ENCODE results near the gene TCIRG1.

DNA sequence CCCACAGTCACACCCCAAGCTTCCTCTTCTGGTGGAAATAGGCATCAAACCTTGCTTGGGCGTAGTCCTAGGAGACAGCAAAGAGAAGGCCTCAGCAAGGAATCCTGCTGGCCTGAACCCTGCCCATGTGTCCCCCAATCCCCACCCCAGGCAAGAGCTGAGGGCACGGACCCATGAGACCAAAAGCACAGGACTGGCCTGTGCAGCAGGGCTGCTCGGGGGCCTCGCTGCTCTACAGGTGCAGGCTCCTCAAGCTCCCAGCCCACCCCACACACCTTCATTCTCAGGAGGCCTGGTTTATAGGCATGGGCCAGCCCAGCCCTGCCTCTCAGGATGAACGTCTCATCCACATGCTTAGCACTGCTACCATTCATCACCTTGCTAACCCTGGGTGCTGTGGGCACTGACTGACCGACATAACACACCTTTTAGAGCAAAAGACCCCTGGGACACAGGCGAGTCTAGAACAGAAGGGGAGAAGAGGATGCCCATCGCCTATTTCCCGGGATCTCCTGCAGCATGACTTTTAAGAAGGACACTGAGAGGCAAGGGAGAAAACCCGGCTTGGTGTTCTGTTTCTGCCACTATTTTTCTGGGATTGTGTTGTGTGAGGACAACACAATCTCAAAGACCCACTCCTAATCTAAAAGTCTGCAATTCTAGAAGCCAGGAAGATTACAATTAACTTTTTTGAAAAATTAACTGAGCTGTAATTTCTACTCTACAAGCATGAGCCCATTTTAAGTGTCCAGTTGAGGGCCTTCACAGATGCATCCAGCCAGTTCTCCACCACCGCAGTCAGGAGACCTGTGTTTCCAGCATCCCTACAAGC is 15.4 kb downstream of the TCIRG1 start:
- TF ChIP-seq, protein P1, sequence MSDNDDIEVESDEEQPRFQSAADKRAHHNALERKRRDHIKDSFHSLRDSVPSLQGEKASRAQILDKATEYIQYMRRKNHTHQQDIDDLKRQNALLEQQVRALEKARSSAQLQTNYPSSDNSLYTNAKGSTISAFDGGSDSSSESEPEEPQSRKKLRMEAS (IDR thresholded peaks at IDR 0.05) = no peak
- TF ChIP-seq, protein P2, sequence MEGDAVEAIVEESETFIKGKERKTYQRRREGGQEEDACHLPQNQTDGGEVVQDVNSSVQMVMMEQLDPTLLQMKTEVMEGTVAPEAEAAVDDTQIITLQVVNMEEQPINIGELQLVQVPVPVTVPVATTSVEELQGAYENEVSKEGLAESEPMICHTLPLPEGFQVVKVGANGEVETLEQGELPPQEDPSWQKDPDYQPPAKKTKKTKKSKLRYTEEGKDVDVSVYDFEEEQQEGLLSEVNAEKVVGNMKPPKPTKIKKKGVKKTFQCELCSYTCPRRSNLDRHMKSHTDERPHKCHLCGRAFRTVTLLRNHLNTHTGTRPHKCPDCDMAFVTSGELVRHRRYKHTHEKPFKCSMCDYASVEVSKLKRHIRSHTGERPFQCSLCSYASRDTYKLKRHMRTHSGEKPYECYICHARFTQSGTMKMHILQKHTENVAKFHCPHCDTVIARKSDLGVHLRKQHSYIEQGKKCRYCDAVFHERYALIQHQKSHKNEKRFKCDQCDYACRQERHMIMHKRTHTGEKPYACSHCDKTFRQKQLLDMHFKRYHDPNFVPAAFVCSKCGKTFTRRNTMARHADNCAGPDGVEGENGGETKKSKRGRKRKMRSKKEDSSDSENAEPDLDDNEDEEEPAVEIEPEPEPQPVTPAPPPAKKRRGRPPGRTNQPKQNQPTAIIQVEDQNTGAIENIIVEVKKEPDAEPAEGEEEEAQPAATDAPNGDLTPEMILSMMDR (IDR thresholded peaks at IDR 0.05; ENCODE audit: low read depth, low read length, missing input control) = no peak
- TF ChIP-seq JUND (IDR thresholded peaks at IDR 0.05) = no peak
- TF ChIP-seq, protein P3, sequence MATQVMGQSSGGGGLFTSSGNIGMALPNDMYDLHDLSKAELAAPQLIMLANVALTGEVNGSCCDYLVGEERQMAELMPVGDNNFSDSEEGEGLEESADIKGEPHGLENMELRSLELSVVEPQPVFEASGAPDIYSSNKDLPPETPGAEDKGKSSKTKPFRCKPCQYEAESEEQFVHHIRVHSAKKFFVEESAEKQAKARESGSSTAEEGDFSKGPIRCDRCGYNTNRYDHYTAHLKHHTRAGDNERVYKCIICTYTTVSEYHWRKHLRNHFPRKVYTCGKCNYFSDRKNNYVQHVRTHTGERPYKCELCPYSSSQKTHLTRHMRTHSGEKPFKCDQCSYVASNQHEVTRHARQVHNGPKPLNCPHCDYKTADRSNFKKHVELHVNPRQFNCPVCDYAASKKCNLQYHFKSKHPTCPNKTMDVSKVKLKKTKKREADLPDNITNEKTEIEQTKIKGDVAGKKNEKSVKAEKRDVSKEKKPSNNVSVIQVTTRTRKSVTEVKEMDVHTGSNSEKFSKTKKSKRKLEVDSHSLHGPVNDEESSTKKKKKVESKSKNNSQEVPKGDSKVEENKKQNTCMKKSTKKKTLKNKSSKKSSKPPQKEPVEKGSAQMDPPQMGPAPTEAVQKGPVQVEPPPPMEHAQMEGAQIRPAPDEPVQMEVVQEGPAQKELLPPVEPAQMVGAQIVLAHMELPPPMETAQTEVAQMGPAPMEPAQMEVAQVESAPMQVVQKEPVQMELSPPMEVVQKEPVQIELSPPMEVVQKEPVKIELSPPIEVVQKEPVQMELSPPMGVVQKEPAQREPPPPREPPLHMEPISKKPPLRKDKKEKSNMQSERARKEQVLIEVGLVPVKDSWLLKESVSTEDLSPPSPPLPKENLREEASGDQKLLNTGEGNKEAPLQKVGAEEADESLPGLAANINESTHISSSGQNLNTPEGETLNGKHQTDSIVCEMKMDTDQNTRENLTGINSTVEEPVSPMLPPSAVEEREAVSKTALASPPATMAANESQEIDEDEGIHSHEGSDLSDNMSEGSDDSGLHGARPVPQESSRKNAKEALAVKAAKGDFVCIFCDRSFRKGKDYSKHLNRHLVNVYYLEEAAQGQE (IDR thresholded peaks at IDR 0.05) = no peak
- TF ChIP-seq SP1 (IDR thresholded peaks at IDR 0.05) = no peak
- no peak for TF ChIP-seq RXRA (IDR thresholded peaks at IDR 0.05)
- no peak for TF ChIP-seq TAF1 (conservative IDR thresholded peaks at IDR 0.05)
- no peak for TF ChIP-seq RAD21 (IDR thresholded peaks at IDR 0.05)
- TF ChIP-seq, protein P4, sequence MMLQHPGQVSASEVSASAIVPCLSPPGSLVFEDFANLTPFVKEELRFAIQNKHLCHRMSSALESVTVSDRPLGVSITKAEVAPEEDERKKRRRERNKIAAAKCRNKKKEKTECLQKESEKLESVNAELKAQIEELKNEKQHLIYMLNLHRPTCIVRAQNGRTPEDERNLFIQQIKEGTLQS (IDR thresholded peaks at IDR 0.05) = no peak
- TF ChIP-seq EGR1 (IDR thresholded peaks at IDR 0.05; ENCODE audit: low read depth in 2 of 2) = no peak
